DND-41 (cell line): Measurements from ENCODE around the gene ATP2B1.

Source experiments
- ATAC-seq: fragments of 200-7000 bp; cut with Tn5 transposase; 3 replicates; pipeline ENCODE4 v1.9.1; 2021; ENCODE audit warnings: low read depth; ENCODE audit not compliant: insufficient read depth
- DNase-seq: peaks from one replicate; pipeline ENCODE4 v3.0.0-alpha.2; 2020
- H2AFZ ChIP-seq: 2 replicates; pipeline ENCODE4 v1.6.0; 2012; ENCODE audit warnings: low read depth, low read length
- H3K27ac ChIP-seq: 2 replicates; pipeline ENCODE4 v1.5.1; 2012; ENCODE audit warnings: low read length, inconsistent platforms
- H3K27me3 ChIP-seq: fragments of 200-600 bp; sonication (generic); 2 replicates; pipeline ENCODE4 v1.6.0; 2012; ENCODE audit warnings: low read length, mild to moderate bottlenecking, inconsistent platforms; ENCODE audit not compliant: insufficient read depth, poor library complexity
- H3K36me3 ChIP-seq: 2 replicates; pipeline ENCODE4 v1.5.1; 2012; ENCODE audit warnings: low read length, inconsistent platforms; ENCODE audit not compliant: insufficient read depth
- H3K4me1 ChIP-seq: 2 replicates; pipeline ENCODE4 v1.5.1; 2012; ENCODE audit warnings: mild to moderate bottlenecking, low read length; ENCODE audit not compliant: insufficient read depth
- H3K4me2 ChIP-seq: 2 replicates; pipeline ENCODE4 v1.6.0; 2012; ENCODE audit warnings: mild to moderate bottlenecking, moderate library complexity, low read length, inconsistent platforms; ENCODE audit not compliant: insufficient read depth
- H3K4me3 ChIP-seq, 2 experiments: fragments of 200-600 bp in 1 of 2; shearing (Covaris generic) in 1 of 2; 2 replicates each; pipeline ENCODE4 v1.5.1; 2012 to 2016; ENCODE audit warnings: inconsistent platforms in 2 of 2, low read length in 2 of 2, mild to moderate bottlenecking in 2 of 2, low read depth in 1 of 2, moderate library complexity in 1 of 2
- H3K79me2 ChIP-seq: 2 replicates; pipeline ENCODE4 v1.6.0; 2012; ENCODE audit warnings: low read length, inconsistent platforms; ENCODE audit not compliant: insufficient read depth
- H3K9ac ChIP-seq: 2 replicates; pipeline ENCODE4 v1.6.0; 2012; ENCODE audit warnings: low read depth, mild to moderate bottlenecking, inconsistent platforms, low read length, moderate library complexity
- H3K9me3 ChIP-seq: 2 replicates; pipeline ENCODE4 v1.5.1; 2012; ENCODE audit warnings: low read length, moderate library complexity, mild to moderate bottlenecking, inconsistent platforms; ENCODE audit not compliant: insufficient read depth, severe bottlenecking
- H4K20me1 ChIP-seq: 2 replicates; pipeline ENCODE4 v1.6.0; 2012; ENCODE audit warnings: low read length; ENCODE audit not compliant: insufficient read depth
- CTCF ChIP-seq: IDR thresholded peaks from 2 replicates; pipeline ENCODE4 v1.5.1; 2012; ENCODE audit warnings: borderline replicate concordance, low read length, moderate library complexity, mild to moderate bottlenecking; ENCODE audit not compliant: poor library complexity, severe bottlenecking; ENCODE audit errors: extremely low read depth
- EZH2 ChIP-seq: IDR thresholded peaks from 3 replicates; pipeline ENCODE4 v1.6.1; 2012; ENCODE audit warnings: borderline replicate concordance, low read depth, mild to moderate bottlenecking, moderate library complexity, low read length, inconsistent platforms; ENCODE audit not compliant: severe bottlenecking

ATP2B1 gene

GRCh38 chr12:89540586-89540985, 168.1 kb downstream of the ATP2B1 start:
- no peaks in the 10 kb centered on the region for H3K79me2 ChIP-seq
- H3K9me3 ChIP-seq, result no peaks in the 10 kb centered on the region
- DNase-seq (no peak), ATAC-seq (no peak)
- no peaks in the 10 kb centered on the region for H3K4me1 ChIP-seq
- no peak overlapping the region for H3K4me3 ChIP-seq
- no peaks in the 10 kb centered on the region for H4K20me1 ChIP-seq
- no peak overlapping the region for H3K9ac ChIP-seq
- H3K27ac ChIP-seq, result no peak overlapping the region
- no peaks in the 10 kb centered on the region for H3K27me3 ChIP-seq
- H3K36me3 ChIP-seq, result no peaks in the 10 kb centered on the region
- TF ChIP-seq CTCF, result no peak
- no peak for TF ChIP-seq EZH2
- no peak overlapping the region for H3K4me2 ChIP-seq
- H2AFZ ChIP-seq, result no peak overlapping the region

- Histone ChIP-seq H3K4me3 (no peak overlapping the region), H3K79me2 (no peaks in the 10 kb centered on the region), H3K9ac (no peak overlapping the region), H3K27ac (no peak overlapping the region), H3K4me1 (no peaks in the 10 kb centered on the region), H4K20me1 (no peaks in the 10 kb centered on the region), H3K27me3 (no peaks in the 10 kb centered on the region), H3K36me3 (no peaks in the 10 kb centered on the region), H2AFZ (no peak overlapping the region), H3K9me3 (no peaks in the 10 kb centered on the region), H3K4me2 (no peak overlapping the region)
- no peak for DNase-seq
- no peak for TF ChIP-seq EZH2
- no peak for TF ChIP-seq CTCF
- ATAC-seq, result no peak
These were observed 169.0 kb downstream of the ATP2B1 start for GRCh38 chr12:89539426-89540223.

- ATAC-seq, result no peak
These were observed 169.7 kb downstream of the ATP2B1 start for GRCh38 chr12:89538897-89539296.

More at GRCh38 chr12:89538897-89539296, 169.7 kb downstream of the ATP2B1 start:
- Histone ChIP-seq H3K36me3 (no peaks in the 10 kb centered on the region), H3K4me3 (no peak overlapping the region), H4K20me1 (peaks cover 2% of the 10 kb centered on the region; the same call in 1 of the 2 replicates), H3K79me2 (no peaks in the 10 kb centered on the region), H3K27me3 (no peaks in the 10 kb centered on the region), H3K9me3 (no peaks in the 10 kb centered on the region), H3K9ac (no peak overlapping the region), H3K27ac (no peak overlapping the region), H3K4me1 (no peaks in the 10 kb centered on the region), H2AFZ (no peak overlapping the region), H3K4me2 (no peak overlapping the region)
- DNase-seq, result no peak
- TF ChIP-seq EZH2 (no peak), CTCF (no peak)
